Measurements from ENCODE around the gene DIS3L2. TPM values are rescaled to one million over a fixed set of nuclear protein-coding genes. Genes with fewer than 3 reads are reported as not detected.
"Not testable (repeated sequence)": the region's sequence is repeated elsewhere in the genome, so short reads cannot be mapped to it uniquely, and the experiment has no call there.

The DIS3L2 gene
- total and polyA plus RNA-seq, 2 experiments from 2014 or later = 9.3 to 15.6 TPM

- H3F3A ChIP-seq (ENCODE audit: insufficient read depth) = no peaks in the 10 kb centered on the region
- no peaks in the 10 kb centered on the region for H3K9me2 ChIP-seq (ENCODE audit: insufficient read depth)
- DNase-seq = no peak
- H4K20me1 ChIP-seq (ENCODE audit: insufficient read depth) = no peaks in the 10 kb centered on the region
- H3K79me2 ChIP-seq (ENCODE audit: insufficient read depth) = no peaks in the 10 kb centered on the region
- no peak overlapping the region for H3K27ac ChIP-seq
- in situ Hi-C loops (cut with MboI) = no loop called here
- H2AFZ ChIP-seq = no peak overlapping the region
- no peaks in the 10 kb centered on the region for H3K27me3 ChIP-seq (replicated peaks; ENCODE audit: insufficient read depth)
- no peaks in the 10 kb centered on the region for H3K36me3 ChIP-seq (ENCODE audit: low read depth)
- H3K4me1 ChIP-seq (ENCODE audit: insufficient read depth) = no peaks in the 10 kb centered on the region
- H3K4me2 ChIP-seq (ENCODE audit: unreplicated experiment) = no peak overlapping the region
- WGBS, 2 experiments (ENCODE audit: low coverage in 1 of 2, low lambda C conversion rate in 2 of 2, missing lambda C conversion rate in 2 of 2) = 75 to 83% methylated on average over 2 to 10 of the region's 10 CpGs
- TF ChIP-seq EZH2phosphoT487 (IDR thresholded peaks at IDR 0.05; ENCODE audit: insufficient read depth, low read depth) = no peak
- TF ChIP-seq EZH2 (IDR thresholded peaks at IDR 0.05; ENCODE audit: insufficient read depth, poor library complexity, severe bottlenecking) = no peak
- no peak overlapping the region for H3K9ac ChIP-seq
- no peak overlapping the region for H3K4me3 ChIP-seq
- no peaks in the 10 kb centered on the region for H3K9me3 ChIP-seq (ENCODE audit: low read depth)
Observed at GRCh38 chr2:232332940-232333259, 371.4 kb downstream of the DIS3L2 start.

GRCh38 chr2:232333361-232334135 is 372.0 kb downstream of the DIS3L2 start:
- no peak overlapping the region for H2AFZ ChIP-seq
- H3F3A ChIP-seq (ENCODE audit: insufficient read depth) = no peaks in the 10 kb centered on the region
- DNase-seq = no peak
- no peaks in the 10 kb centered on the region for H3K9me2 ChIP-seq (ENCODE audit: insufficient read depth)
- no peak overlapping the region for H3K4me3 ChIP-seq
- no peaks in the 10 kb centered on the region for H3K36me3 ChIP-seq (ENCODE audit: low read depth)
- H3K79me2 ChIP-seq (ENCODE audit: insufficient read depth) = no peaks in the 10 kb centered on the region
- H3K27me3 ChIP-seq (replicated peaks; ENCODE audit: insufficient read depth) = no peaks in the 10 kb centered on the region
- no peak overlapping the region for H3K27ac ChIP-seq
- H3K4me2 ChIP-seq (ENCODE audit: unreplicated experiment) = no peak overlapping the region
- no peak for TF ChIP-seq EZH2phosphoT487 (IDR thresholded peaks at IDR 0.05; ENCODE audit: insufficient read depth, low read depth)
- TF ChIP-seq EZH2 (IDR thresholded peaks at IDR 0.05; ENCODE audit: insufficient read depth, poor library complexity, severe bottlenecking) = no peak
- H4K20me1 ChIP-seq (ENCODE audit: insufficient read depth) = no peaks in the 10 kb centered on the region
- WGBS, 2 experiments (ENCODE audit: low coverage in 1 of 2, low lambda C conversion rate in 2 of 2, missing lambda C conversion rate in 2 of 2) = 92 to 95% methylated on average over 24 to 28 of the region's 28 CpGs
- in situ Hi-C loops (cut with MboI) = no loop called here
- no peak overlapping the region for H3K9ac ChIP-seq
- no peaks in the 10 kb centered on the region for H3K4me1 ChIP-seq (ENCODE audit: insufficient read depth)
- no peaks in the 10 kb centered on the region for H3K9me3 ChIP-seq (ENCODE audit: low read depth)

GRCh38 chr2:232334136-232334884 is 372.8 kb downstream of the DIS3L2 start:
- H3K9me3 ChIP-seq (ENCODE audit: low read depth); H3K27ac ChIP-seq; H3K79me2 ChIP-seq (ENCODE audit: insufficient read depth); H3K4me2 ChIP-seq (ENCODE audit: unreplicated experiment); H2AFZ ChIP-seq; DNase-seq; H4K20me1 ChIP-seq (ENCODE audit: insufficient read depth); H3K9ac ChIP-seq; H3K4me3 ChIP-seq; H3K9me2 ChIP-seq (ENCODE audit: insufficient read depth); H3K36me3 ChIP-seq (ENCODE audit: low read depth); H3K4me1 ChIP-seq (ENCODE audit: insufficient read depth); H3K27me3 ChIP-seq (replicated peaks; ENCODE audit: insufficient read depth); in situ Hi-C loops (cut with MboI); H3F3A ChIP-seq (ENCODE audit: insufficient read depth): not testable (repeated sequence)
- WGBS, 2 experiments (ENCODE audit: low coverage in 1 of 2, low lambda C conversion rate in 2 of 2, missing lambda C conversion rate in 2 of 2) = 93 to 94% methylated on average over 29 to 30 of the region's 33 CpGs

GRCh38 chr2:232334885-232335205 is 373.3 kb downstream of the DIS3L2 start:
- H3K4me2 ChIP-seq (ENCODE audit: unreplicated experiment); H3K4me3 ChIP-seq; H3K4me1 ChIP-seq (ENCODE audit: insufficient read depth); DNase-seq; H2AFZ ChIP-seq; H3K9me2 ChIP-seq (ENCODE audit: insufficient read depth); H3K36me3 ChIP-seq (ENCODE audit: low read depth); H3K79me2 ChIP-seq (ENCODE audit: insufficient read depth); in situ Hi-C loops (cut with MboI); H3K9me3 ChIP-seq (ENCODE audit: low read depth); H3F3A ChIP-seq (ENCODE audit: insufficient read depth); H3K9ac ChIP-seq; H4K20me1 ChIP-seq (ENCODE audit: insufficient read depth); H3K27me3 ChIP-seq (replicated peaks; ENCODE audit: insufficient read depth); H3K27ac ChIP-seq: not testable (repeated sequence)
- 73 to 88% methylated on average over 3 to 6 of the region's 6 CpGs for WGBS, 2 experiments (ENCODE audit: low coverage in 1 of 2, low lambda C conversion rate in 2 of 2, missing lambda C conversion rate in 2 of 2)

- DNase-seq; H3K4me2 ChIP-seq (ENCODE audit: unreplicated experiment); in situ Hi-C loops (cut with MboI); H3K9me2 ChIP-seq (ENCODE audit: insufficient read depth); H2AFZ ChIP-seq; H3K79me2 ChIP-seq (ENCODE audit: insufficient read depth); H3K27me3 ChIP-seq (replicated peaks; ENCODE audit: insufficient read depth); H3K9ac ChIP-seq; H3K4me1 ChIP-seq (ENCODE audit: insufficient read depth); H4K20me1 ChIP-seq (ENCODE audit: insufficient read depth); H3K4me3 ChIP-seq; H3K36me3 ChIP-seq (ENCODE audit: low read depth); H3F3A ChIP-seq (ENCODE audit: insufficient read depth); H3K9me3 ChIP-seq (ENCODE audit: low read depth); H3K27ac ChIP-seq: not testable (repeated sequence)
- WGBS, 2 experiments (ENCODE audit: low coverage in 1 of 2, low lambda C conversion rate in 2 of 2, missing lambda C conversion rate in 2 of 2) = 56 to 69% methylated on average over 10 to 15 of the region's 15 CpGs
Observed at GRCh38 chr2:232335206-232335858, 373.8 kb downstream of the DIS3L2 start.
